HL-60/S4 (cell line): ENCODE data around the gene DIP2A.
"Not testable (repeated sequence)": the region's sequence is repeated elsewhere in the genome, so short reads cannot be mapped to it uniquely, and the experiment has no call there.

Source experiments
- in situ Hi-C: fragments of 300-500 bp; cut with MboI; formaldehyde crosslinking; loops from 2 replicates; pipeline ENCODE4 v1.14.3; 2022; ENCODE audit warnings: low sequenced_read_pairs

Gene DIP2A

DNA sequence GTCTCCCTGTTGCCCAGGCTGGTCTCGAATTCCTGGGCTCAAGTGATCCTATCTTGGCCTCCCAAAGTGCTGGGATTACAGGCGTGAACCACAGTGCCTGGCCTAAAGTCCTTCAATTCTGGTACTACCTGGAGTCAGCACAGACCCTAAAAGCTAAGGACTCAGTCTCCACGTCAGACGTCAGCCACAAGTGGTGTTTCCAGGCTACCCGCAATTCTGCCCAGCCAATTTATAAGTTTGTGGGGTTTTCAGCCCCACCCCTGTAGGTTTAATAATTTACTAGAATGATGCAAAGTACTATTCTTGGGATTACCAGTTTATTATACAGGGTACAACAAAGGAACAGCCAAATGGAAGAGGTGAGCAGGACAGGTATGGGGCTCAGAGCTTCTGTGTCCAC lies 10.6 kb upstream of the DIP2A start:
- in situ Hi-C loops = no loop called here

DNA sequence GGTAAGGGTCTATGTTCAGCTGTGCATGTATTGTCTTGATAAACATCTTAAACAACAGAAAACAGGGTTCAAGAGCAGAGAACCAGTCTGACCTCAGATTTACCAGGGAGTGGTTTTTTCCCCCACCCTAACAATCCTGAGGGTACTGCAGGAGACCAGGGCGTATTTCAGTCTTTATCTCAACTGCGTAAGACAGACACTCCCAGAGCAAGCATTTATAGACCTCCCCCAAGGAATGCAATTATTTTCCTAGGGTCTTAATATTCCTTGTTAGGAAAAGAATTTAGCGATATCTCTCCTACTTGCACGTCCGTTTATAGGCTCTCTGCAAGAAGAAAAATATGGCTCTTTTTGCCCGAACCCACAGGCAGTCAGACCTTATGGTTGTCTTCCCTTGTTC lies 9.8 kb upstream of the DIP2A start:
- in situ Hi-C loops = not testable (repeated sequence)

DNA sequence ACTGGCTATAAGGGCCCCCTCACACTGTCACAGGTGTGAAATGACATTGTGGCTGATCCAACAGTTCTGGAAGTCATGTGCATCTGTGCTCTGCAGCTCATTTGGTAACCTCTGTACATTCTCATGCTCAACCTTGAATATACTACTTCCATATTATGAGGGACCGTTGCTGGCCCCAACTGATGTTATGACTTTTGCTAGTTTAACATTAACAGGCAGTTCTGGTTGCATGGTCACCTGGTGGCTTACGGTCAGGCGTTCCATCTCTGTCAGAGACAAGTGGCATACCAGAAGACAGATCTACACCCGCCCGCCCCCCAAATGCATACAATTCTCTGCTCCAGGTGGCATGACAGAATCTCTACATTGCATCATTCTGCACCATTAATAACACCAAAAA lies 6.0 kb upstream of the DIP2A start:
- in situ Hi-C loops = no loop called here

DNA sequence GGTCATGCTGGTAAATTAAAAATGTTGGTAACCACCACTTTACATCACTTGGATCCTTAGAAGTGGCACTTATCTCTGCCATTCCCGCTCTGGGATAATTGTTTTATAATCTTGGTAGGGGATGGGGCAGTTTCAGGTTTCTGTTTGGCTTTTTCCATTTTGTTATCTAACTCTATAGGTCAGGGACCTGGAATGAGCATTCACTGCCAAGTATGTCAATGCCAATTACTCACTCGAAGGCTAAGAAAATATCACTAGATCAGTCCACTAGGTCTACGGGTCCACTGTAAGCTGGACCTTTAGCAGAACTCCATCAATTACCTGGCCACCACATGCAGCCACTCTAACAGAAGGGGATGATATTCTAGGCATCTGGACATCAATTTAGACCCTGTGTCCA lies 4.5 kb upstream of the DIP2A start:
- in situ Hi-C loops = no loop called here

DNA sequence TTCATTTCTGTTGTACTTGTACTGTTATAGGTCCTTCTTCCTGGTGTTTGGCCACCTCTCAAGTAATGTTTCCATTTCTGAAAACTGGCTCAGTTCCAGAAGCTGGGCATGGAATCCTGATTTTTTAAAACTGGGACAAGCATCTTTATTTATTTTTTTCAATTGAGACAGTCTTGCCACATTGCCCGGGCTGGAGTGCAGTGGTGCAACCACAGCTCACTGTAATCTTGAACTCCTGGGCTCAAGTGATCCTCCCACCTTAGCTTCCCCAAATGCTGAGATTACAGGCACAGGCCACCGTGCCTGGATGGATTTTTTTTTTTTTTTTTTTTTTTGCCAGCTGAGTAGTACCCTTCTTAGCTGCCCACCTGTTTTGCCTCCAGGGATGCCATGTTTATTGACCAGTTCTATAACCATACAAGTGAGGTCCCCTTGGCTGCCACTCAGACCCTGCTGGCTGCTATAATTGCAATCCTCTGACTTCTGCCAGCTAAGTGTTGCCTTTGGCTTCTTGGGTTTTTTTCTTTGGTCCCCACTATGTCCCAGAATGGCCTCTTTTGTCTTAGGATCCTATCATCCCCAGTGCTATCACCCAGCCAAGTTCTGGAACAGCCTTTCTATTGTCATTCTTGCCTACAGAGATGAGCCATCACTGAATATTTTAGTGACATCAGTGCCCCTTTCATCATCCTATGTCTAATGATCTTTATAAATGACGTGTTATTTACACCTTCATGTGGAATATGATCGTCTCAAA lies 3.9 kb upstream of the DIP2A start:
- in situ Hi-C loops = no loop called here

DNA sequence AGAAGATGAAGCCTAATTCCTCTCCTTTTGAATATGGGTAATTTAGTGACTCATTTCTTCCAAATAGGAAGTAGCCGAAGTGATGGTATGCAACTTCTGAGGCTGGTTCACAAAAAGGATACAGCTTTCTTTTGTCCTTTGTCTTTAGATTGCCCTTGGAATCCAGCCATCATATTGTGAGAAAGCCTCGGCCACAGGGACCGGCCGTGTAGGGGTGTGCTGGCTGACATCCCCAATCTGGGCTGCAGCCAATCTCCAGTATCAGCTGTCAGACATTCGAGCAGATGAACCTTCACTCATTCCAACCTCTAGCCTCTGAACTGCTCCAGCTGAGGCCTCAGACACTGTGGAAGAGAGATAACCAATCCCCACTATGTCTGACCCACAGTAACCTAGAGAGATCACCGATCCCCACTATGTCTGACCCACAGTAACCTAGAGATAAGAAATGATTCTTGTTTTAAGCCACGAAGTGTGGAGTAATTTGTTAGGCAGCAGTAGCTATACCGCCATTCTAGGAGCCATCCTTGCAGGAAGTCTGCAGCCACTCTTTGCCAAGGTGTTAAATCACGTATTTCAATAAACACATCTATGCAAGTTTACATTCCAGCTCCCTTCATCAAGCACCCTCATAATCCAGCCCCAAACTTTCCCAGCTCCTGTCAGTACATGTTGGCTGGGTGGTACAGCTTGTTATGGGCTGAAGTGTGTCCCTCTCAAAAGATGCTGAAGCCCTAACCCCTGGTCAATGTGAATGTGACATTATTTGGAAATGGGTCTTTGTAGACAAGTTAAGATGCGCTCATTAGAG lies 2.9 kb upstream of the DIP2A start:
- in situ Hi-C loops = no loop called here

DNA sequence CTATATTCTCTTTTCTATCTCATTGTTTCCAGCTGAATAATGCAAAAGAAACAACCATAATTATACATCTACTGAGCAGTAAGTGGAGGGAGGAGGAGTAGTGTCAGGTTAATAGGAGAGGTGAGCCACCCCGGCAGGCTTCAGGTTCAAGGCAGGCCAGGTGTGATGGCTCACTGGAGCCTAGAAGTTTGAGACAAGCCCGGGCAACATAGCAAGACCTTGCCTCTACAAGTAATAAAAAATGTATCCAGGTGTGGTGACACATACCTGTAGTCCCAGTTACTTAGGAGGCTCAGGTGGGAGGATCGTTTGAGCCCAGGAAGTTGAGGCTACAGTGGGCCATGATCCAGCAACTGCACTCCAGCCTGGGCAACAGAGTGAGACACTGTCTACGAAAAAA lies 1.9 kb upstream of the DIP2A start:
- in situ Hi-C loops = no loop called here

DNA sequence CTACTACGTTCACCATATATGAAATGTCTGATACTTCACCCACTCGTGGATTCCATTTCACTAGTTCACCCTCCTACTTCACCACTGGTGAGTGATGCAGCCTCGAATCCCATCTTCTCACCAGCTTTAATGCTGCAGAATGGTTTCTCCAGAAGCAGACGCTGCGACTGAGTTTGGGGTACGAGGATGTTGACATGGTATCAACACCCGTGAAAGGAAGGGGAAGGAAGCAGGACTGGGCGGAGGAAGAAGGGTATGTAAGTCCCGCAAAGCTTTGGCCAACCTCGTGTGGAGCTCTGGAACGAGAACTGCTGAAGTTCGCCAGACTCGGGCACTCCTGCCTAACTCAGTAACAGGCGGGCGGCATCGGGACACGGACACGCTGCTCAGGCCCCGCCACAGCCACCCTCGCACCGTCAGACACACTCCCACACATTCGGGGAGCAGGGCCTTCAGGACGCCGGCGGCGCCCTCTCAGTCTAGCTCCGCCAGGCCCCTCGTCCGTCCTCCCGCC lies 833 bp upstream of the DIP2A start:
- in situ Hi-C loops = no loop called here

DNA sequence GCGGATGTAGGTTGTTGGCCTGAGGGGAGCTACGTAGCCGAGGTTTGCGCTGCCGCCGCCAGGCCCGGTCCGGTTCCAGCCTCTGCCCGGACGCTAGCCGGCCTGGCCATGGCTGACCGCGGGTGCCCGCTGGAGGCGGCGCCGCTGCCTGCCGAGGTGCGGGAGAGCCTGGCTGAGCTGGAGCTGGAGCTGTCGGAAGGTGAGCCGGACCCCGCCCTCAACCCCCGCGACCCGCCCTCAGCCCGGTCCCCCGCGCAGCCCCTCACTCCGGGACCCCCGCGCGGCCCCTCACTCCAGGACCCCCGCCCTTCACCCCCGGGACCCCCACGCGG lies 299 bp downstream of the DIP2A start:
- in situ Hi-C loops = no loop called here

DNA sequence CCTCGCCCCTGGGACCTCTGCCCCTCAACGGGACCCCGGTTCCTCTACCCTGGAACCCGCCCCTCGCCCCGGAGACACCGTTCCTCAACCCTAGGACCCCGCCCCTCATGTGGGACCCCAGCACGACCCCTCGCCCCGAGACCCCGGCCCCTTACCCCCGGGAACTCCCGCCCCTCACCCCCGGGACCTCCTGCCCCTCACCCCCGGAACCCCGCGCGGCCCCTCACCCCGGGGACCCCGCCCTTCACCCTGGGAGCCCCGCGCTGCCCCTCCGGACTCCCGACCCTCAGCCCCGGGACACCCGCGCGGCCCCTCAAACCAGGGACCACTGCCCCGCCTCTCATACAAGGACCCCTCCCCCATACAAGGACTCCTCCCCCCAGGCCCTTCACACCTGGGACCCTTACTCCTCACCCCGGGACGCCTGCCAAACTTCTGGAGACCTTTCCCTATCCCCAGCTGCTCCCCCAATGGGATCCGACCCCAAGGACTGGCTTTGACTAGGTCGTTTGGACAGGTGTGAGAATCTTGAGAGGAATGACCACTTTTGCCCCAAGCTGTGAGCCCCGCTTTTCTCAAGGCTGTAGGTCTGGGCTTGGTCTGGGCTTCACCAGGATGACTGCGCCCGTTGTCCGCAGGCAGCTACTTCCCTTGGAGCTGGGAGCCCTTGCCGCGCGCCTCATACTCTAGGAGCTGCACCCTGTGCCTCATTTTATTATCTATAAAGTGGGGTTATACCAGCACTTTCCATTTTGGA lies 843 bp downstream of the DIP2A start:
- in situ Hi-C loops = no loop called here

DNA sequence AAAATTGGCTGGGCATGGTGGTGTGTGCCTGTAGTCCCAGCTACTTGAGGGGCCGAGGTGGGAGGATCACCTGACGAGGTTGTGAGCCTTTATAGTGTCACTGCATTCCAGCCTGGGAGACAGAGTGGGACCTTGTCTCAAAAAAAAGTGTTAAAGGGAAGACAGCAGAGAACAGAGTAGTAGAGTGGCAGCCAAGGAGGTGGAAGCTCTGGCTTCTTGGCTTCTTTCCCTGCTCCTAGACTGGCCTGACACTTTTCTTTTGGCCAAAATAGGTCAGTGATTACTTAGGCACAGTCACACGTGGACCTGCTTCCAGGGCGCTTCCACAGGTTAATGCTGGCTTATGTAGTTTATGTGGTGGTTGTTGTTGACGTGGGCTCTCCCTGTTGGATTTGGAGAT lies 3.2 kb downstream of the DIP2A start:
- in situ Hi-C loops = no loop called here

DNA sequence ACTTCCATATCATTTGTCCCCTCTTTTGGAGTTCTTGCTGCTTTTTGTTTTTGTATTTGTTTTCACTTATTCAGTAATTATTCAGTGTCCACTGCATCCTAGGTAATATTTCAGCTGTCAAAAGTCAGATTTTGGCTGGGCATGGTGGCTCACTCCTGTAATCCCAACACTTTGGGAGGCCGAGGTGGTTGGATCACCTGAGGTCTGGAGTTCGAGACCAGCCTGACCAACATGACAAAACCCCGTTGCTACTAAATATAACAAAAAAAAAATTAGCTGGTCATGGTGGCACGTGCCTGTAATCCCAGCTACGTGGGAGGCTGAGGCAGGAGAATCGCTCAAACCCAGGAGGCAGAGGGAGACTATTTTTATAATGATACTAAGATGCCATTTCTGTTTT lies 6.5 kb downstream of the DIP2A start:
- in situ Hi-C loops = not testable (repeated sequence)

DNA sequence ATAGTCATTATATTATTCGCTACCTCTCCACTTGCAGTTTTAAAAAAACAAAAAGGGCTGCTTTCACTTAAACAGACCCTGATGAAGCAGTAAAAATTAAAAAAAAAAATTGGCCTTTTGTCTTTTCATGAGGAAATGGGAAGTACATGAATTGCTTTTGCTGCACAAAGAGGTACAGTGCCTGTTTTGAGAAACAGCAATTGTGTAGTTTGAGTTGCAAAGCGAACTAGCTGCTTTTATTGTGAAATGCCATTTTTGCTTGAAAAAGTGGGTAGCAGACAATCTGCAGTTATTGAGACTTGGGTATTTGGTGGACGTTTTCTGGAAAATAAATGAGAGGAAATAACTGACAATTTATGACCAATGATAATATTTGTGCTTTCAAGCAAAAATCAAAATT lies 7.0 kb downstream of the DIP2A start:
- in situ Hi-C loops = no loop called here

DNA sequence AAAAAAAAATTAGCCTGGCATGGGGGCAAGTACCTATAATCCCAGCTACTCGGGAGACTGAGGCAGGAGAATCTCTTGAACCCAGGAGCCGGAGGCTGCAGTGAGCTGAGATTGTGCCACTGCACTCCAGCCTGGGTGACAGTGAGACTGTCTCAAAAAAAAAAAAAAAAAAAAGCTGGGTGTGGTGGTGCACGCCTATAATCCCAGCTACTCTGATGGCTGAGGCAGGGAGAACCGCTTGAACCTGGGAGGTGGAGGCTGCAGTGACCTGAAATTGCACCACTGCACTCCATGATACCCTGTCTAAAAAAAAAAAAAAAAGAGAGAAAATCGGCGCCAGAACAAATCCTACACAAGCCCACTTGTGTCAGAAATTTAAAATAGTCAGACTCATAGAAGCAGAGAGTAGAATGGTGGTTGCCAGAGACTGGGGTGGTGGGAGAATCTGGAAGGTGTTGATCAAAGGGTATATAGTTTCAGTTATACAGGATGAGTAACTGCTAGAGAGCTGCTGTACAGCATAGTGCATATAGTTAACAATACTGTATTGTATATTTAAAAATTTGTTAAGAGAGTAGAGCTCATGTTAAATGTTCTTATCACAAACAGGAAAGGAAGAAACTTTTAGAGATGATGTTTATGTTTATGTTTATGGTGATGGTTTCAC lies 9.6 kb downstream of the DIP2A start:
- in situ Hi-C loops = no loop called here

DNA sequence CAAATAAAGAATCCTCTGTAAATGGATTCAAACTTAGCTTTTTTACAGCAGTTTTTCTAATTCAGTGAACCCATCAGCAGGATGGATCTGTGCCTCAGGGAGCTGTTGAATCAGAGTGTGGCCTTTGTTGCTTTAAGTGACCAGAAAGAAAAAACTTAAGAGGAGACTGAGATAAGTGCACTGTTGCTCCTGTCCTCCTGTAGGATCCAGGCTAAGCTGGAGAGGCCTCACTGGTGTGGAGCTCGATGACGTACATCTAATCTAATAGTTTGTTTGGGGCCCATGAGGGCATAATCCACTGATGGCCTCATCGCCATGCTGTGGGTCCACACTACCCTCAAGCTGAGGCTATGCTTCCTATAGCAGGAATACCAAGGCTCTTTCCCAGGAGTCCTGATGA lies 10.6 kb downstream of the DIP2A start:
- in situ Hi-C loops = no loop called here

DNA sequence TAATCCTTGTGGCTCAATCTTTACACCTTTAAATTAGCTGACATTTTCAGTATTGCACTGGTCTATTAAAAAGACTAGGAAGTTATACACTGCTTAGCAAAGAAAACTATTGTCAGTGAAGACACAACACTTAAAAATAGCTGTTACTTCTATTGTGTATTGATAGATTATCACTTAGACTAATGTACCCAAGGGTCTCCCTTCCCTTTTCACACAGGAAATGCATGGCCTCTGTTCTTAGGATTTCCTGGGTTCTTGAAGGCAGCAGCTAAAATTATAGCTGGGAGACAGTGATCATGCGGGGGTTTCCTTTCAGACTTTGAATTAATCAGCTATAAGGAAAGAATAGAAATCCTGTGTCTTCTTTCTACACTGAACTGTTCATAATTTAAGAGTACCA lies 12.8 kb downstream of the DIP2A start:
- in situ Hi-C loops = no loop called here

DNA sequence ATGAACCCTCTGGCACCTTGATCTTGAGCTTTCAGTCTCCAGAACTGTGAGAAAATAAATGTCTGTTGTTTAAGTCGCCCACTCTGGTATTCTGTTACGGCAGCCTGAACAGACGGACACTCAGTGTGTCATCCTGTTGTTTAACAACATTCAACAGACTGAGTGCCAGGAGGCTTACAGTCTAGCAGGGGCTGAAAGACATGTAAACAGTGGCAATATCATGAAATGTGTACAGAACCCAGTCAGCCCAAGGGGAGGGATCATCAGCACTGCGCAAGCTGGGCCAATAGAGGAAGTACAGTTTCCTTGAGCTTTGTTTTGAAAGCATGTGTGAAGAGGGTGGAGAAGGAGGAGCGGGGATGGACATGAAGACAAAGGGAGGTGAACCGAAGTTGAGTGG lies 13.6 kb downstream of the DIP2A start:
- in situ Hi-C loops = no loop called here

DNA sequence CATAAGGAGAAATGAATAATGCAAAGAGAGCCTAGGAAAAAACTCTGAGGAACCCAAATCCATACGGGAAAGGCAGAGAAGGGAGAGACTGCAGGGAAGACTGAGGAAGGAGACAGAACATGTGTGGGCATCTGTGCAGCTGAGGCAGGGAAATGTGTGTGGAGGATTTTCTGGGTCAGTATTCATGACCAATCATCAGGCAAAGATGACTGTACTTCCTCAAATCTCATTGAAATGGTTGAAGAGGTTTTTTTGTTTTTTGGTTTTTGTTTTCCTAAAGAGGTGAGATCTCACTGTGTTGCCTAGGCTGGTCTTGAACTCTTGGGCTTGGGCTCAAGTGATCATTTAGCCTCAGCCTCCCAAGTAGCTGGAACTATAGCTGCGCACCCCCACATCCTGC lies 15.7 kb downstream of the DIP2A start:
- in situ Hi-C loops = no loop called here

DNA sequence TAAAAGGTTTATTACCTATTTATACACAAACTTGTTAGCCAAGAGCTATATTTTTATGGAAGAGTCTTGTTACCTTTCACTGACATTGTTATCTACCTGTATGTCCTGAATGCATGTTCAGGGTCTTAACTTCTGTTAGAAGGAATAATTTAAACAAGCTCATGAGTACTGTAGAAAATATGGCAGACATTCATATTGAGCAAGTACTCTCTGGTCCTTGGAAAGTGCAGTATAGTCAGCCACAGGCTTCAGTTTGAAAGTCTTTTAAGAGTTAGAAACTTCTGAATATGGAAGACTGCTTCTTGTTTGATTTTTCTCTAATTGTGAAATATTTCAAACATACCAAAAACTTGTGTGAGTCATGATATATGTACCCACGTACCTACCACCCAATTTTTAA lies 16.6 kb downstream of the DIP2A start:
- in situ Hi-C loops = no loop called here

DNA sequence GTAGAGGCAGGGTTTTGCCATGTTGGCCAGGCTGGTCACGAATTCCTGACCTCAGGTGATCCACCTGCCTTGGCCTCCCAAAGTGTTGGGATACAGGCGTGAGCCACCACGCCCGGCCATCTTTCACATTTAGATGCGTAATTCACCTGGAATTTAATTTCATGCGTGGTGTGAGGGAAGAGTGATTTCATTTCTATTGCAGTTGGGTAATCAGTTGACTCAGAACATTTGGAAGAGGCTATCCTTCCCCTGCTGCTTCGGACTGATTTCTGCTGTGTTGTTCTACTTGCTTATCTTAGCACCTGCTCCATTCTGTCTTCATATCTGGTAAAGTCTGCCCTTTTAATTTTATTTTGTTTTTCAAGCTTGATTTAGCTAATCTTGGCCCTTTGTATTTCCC lies 19.1 kb downstream of the DIP2A start:
- in situ Hi-C loops = no loop called here

DNA sequence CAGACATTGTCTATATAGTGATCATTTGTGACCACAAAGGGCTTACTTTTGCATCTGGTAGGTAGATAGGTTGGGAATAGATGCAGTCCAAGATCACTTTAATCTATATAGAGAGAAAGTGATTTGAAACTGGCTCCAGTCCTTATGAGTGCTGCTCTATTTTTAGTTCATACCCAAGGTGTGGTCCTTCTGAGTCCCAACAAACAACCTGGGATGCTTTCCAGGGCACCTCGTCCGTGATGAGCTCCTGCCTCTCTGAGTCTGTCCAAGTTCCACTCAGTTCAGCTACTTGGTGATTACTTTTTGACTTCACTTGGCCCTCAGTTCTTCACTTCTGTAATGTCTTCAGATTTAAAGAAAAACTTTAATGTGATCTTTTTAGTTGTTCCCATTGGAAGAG lies 20.2 kb downstream of the DIP2A start:
- in situ Hi-C loops = no loop called here
